Measurements from ENCODE around the gene CASP10. TPM values are rescaled to one million over a fixed set of nuclear protein-coding genes. Genes with fewer than 3 reads are reported as not detected.

The CASP10 gene
- total RNA-seq, 2 donors from 2014 or later = 3.5 to 6.8 TPM

DNA sequence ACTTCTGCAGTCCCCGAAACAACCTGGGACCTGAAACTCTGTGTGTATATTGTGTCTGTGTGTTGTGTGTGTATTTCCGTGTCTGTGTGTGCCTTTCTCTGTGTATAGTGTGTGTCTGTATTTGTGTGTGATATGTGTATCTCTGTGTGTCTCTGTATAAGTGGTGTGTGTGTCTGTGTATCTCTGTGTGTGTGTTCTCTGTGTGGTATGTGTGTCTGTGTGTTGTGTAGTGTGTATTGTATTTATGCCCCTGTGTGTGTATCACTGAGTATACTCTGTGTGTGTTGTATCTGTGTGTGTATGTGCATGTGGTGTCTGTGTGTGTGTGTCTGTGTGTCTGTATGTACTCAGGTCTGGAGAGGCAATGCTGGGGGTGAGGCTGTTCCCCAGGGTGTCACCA is 89.0 kb downstream of the CASP10 start:
- H3K27ac ChIP-seq = no peak overlapping the region
- H3K4me3 ChIP-seq = no peak overlapping the region
- H3K9me3 ChIP-seq = no peaks in the 10 kb centered on the region
- H3K36me3 ChIP-seq = peaks cover 28% of the 10 kb centered on the region
- TF ChIP-seq, protein P1, sequence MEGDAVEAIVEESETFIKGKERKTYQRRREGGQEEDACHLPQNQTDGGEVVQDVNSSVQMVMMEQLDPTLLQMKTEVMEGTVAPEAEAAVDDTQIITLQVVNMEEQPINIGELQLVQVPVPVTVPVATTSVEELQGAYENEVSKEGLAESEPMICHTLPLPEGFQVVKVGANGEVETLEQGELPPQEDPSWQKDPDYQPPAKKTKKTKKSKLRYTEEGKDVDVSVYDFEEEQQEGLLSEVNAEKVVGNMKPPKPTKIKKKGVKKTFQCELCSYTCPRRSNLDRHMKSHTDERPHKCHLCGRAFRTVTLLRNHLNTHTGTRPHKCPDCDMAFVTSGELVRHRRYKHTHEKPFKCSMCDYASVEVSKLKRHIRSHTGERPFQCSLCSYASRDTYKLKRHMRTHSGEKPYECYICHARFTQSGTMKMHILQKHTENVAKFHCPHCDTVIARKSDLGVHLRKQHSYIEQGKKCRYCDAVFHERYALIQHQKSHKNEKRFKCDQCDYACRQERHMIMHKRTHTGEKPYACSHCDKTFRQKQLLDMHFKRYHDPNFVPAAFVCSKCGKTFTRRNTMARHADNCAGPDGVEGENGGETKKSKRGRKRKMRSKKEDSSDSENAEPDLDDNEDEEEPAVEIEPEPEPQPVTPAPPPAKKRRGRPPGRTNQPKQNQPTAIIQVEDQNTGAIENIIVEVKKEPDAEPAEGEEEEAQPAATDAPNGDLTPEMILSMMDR (IDR thresholded peaks at IDR 0.05) = no peak
- DNase-seq (ENCODE audit: low spot score) = no peak
- no peaks in the 10 kb centered on the region for H3K4me1 ChIP-seq
- no peaks in the 10 kb centered on the region for H3K27me3 ChIP-seq

DNA sequence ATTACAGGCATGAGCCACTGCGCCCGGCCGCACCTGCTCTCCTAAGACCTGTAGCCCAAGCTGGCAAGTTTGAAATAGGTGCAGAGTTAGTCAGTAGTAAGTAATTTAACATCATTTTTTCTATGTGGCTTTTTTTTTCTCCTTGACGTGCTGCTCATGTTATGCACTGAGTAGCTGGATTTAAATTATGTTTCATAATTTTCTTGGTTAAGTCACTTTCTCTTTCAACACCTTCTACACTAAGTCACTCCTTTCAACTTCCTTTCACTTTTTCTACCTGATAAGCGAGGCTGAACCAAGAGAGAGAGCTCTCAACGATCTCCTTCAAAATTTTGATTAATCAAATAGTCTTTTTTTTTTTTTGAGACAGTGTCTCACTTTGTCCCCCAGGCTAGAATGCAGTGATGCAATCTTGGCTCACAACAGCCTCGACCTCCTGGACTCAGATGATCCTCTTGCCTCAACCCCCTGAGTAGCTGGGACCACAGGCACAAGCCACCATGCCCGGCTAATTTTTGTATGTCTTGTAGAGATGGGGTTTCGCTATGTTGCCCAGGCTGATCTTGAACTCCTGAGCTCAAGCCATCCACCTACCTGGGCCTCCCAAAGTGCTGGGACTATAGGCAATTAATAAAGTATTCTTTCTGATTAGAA is 90.5 kb downstream of the CASP10 start:
- Histone ChIP-seq H3K9me3 (no peaks in the 10 kb centered on the region), H3K4me3 (no peak overlapping the region), H3K36me3 (peaks cover 28% of the 10 kb centered on the region), H3K4me1 (no peaks in the 10 kb centered on the region), H3K27me3 (no peaks in the 10 kb centered on the region), H3K27ac (no peak overlapping the region)
- DNase-seq (ENCODE audit: low spot score) = no peak
- TF ChIP-seq, protein P1 (IDR thresholded peaks at IDR 0.05) = no peak

DNA sequence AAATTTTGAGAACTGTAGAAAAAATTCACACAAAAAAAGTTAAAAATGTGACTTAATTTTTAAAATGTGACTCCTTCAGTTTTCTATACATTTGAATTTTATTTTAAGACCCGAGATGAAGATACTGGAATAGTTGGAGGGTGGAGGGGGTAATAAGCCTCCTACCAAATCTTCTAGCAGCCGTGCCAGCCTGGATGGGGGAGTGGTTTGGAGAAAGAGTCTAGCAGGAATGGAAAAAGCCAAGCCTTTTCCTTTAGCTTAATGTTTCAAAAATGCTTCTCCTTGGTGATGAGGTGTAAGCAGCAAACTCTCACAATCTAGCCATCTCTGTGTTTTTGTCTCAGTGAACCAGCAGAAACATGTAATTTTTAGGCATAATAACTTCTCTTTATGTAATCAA is 92.1 kb downstream of the CASP10 start:
- Histone ChIP-seq H3K36me3 (peaks cover 28% of the 10 kb centered on the region), H3K27ac (no peak overlapping the region), H3K4me1 (no peaks in the 10 kb centered on the region), H3K4me3 (no peak overlapping the region), H3K9me3 (no peaks in the 10 kb centered on the region), H3K27me3 (no peaks in the 10 kb centered on the region)
- no peak for DNase-seq (ENCODE audit: low spot score)
- TF ChIP-seq, protein P1 (IDR thresholded peaks at IDR 0.05) = no peak

DNA sequence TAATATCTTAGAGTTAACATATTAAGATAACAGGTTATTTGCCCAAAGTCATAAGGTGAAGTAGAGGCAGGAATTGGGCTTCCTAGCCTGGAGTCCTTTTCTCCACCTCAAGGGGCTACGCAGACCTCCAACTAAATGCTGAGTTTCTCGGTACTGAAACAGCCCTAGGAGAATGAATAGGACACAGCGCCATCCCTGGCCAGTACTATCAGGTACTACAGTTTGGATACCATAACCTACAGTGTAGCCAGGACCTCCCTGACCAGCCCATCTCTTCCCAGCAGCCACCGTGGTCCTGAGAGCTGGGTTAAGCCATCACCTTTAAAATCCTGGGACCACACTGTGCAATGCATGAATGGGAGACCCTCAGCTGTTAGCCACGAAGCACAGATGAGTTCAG is 93.0 kb downstream of the CASP10 start:
- H3K4me1 ChIP-seq = no peaks in the 10 kb centered on the region
- H3K9me3 ChIP-seq = no peaks in the 10 kb centered on the region
- DNase-seq (ENCODE audit: low spot score) = no peak
- H3K4me3 ChIP-seq = no peak overlapping the region
- H3K36me3 ChIP-seq = peaks cover 28% of the 10 kb centered on the region
- no peaks in the 10 kb centered on the region for H3K27me3 ChIP-seq
- no peak overlapping the region for H3K27ac ChIP-seq
- TF ChIP-seq, protein P1 (IDR thresholded peaks at IDR 0.05) = no peak

DNA sequence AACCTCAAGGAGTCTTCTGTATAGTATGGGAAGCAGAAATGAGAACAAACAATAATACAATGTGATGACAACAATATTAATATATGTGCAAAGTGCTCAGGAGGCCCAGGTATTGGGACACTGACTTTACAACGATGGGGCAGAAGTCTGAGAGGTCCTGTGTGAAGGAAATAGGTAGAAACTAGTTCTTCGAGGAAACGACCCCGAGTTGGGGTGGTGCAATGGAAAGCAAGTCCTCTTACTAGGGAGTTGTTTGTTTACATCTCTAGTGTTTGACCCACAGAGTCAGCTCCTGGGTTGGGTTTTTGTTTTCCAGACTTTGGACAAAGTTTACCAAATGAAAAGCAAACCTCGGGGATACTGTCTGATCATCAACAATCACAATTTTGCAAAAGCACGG is 93.6 kb downstream of the CASP10 start:
- peaks cover 28% of the 10 kb centered on the region for H3K36me3 ChIP-seq

More for the DNA sequence above, 93.6 kb downstream of the CASP10 start:
- no peak for DNase-seq (ENCODE audit: low spot score)
- H3K27ac ChIP-seq = no peak overlapping the region
- H3K27me3 ChIP-seq = no peaks in the 10 kb centered on the region
- H3K4me3 ChIP-seq = no peak overlapping the region
- H3K9me3 ChIP-seq = no peaks in the 10 kb centered on the region
- no peaks in the 10 kb centered on the region for H3K4me1 ChIP-seq
- TF ChIP-seq, protein P1 (IDR thresholded peaks at IDR 0.05) = no peak

Other genes with a start within 250 kb of the CASP10 start
- 10 to 100 TPM in 1 of 2 donors, 1 to 10 TPM in 1; 8.5 to 14.7 TPM for gene ORC2, start 219.5 kb upstream of the CASP10 start, total RNA-seq
- gene HYCC2, start 111.5 kb upstream of the CASP10 start, total RNA-seq = 1 to 10 TPM; 4.0 to 4.8 TPM
- 100 to 1,000 TPM; 152 to 238 TPM for gene NDUFB3, start 111.1 kb upstream of the CASP10 start, total RNA-seq
- 100 to 1,000 TPM; 154 to 179 TPM for gene CFLAR, start 67.0 kb upstream of the CASP10 start, total RNA-seq
- gene CASP8, start 77.4 kb downstream of the CASP10 start, total RNA-seq = 1 to 10 TPM; 3.5 to 5.1 TPM
- 1 to 10 TPM; 6.2 to 7.5 TPM for gene FLACC1, start 174.2 kb downstream of the CASP10 start, total RNA-seq

Data from right atrium auricular region (tissue), 2 donors.